Testis (tissue), 3 donors: ENCODE results near the gene NPDC1. TPM values are rescaled to one million over a fixed set of nuclear protein-coding genes. Genes with fewer than 3 reads are reported as not detected.
A peak's percentile ranks its signal among the peaks of the same experiment; 100 is the strongest.

Experiments used
- DNase-seq: peaks from one replicate; pipeline ENCODE4 v3.0.0-alpha.2; 2019
- H3K27ac ChIP-seq, 2 donors: fragments of 200-600 bp; sonication (generic); one replicate each; pipeline ENCODE4 v1.5.1; 2019
- H3K27me3 ChIP-seq: fragments of 200-600 bp; sonication (generic); one replicate; pipeline ENCODE4 v1.5.1; 2019
- H3K36me3 ChIP-seq: fragments of 200-600 bp; sonication (generic); one replicate; pipeline ENCODE4 v1.5.1; 2017; ENCODE audit warnings: low read depth; ENCODE audit errors: missing control alignments
- H3K4me1 ChIP-seq: fragments of 200-600 bp; sonication (generic); one replicate; pipeline ENCODE4 v1.5.1; 2019
- H3K4me3 ChIP-seq, 2 donors: fragments of 200-600 bp; sonication (generic); one replicate each; pipeline ENCODE4 v1.5.1; 2017 to 2019
- H3K9me3 ChIP-seq: fragments of 200-600 bp; sonication (generic); one replicate; pipeline ENCODE4 v1.5.1; 2017
- POLR2A ChIP-seq: fragments of 450-650 bp; IDR thresholded peaks from one replicate; pipeline ENCODE4 v1.6.1; 2017; ENCODE audit warnings: antibody characterized with exemption, mild to moderate bottlenecking, moderate library complexity
- whole genome bisulfite sequencing, 2 donors: methylation state at CpG; one replicate each; pipeline ENCODE4 v1.1.5; 2018; 5-methylcytosine and 5-hydroxymethylcytosine counted together
- intact Hi-C: fragments of 100-400 bp; cut with DNase I; formaldehyde crosslinking; loops from one replicate; pipeline ENCODE4 v1.15.1; 2023; ENCODE audit warnings: low total_unique reads
- polyA plus RNA-seq: library from polyadenylated mRNA; stranded (reverse); fragments of 350-450 nt; fragmentation: Illumina TruSeq; extraction: RNeasy Lipid Tissue Mini Kit (QIAGEN cat#74804); gene quantifications from one replicate; pipeline ENCODE4 v1.2.3, GENCODE V29; 2014; ENCODE audit warnings: low read depth, low replicate concordance; ENCODE audit not compliant: insufficient read depth
- total RNA-seq, 2 donors: library from RNA; depleted of rRNA; stranded (reverse); fragments of >200 nt; gene quantifications; one replicate each; pipeline ENCODE4 v1.2.3, GENCODE V29; 2016
- TF ChIP-seq, protein P1 (sequence below), 3 experiments: fragments of 450-650 bp in 2 of 3; fragments of 200-600 bp in 1 of 3; sonication (generic) in 1 of 3; IDR thresholded peaks; one replicate each; pipeline ENCODE4 v1.5.1; 2016 to 2019; ENCODE audit warnings: antibody characterized with exemption in 3 of 3, mild to moderate bottlenecking in 2 of 3, moderate library complexity in 1 of 3

Gene NPDC1
- total and polyA plus RNA-seq, 3 donors from 2014 or later = 47.7 to 103 (median 75.9) TPM

GRCh38 chr9:137066096-137066861 lies 20.3 kb upstream of the NPDC1 start:
- Histone ChIP-seq H3K36me3 (no peaks in the 10 kb centered on the region), H3K4me1 (peaks cover 10% of the 10 kb centered on the region), H3K27ac (no peak overlapping the region), H3K9me3 (no peaks in the 10 kb centered on the region), H3K27me3 (no peaks in the 10 kb centered on the region), H3K4me3 (no peak overlapping the region)
- DNase-seq = no peak
- TF ChIP-seq, protein P1, sequence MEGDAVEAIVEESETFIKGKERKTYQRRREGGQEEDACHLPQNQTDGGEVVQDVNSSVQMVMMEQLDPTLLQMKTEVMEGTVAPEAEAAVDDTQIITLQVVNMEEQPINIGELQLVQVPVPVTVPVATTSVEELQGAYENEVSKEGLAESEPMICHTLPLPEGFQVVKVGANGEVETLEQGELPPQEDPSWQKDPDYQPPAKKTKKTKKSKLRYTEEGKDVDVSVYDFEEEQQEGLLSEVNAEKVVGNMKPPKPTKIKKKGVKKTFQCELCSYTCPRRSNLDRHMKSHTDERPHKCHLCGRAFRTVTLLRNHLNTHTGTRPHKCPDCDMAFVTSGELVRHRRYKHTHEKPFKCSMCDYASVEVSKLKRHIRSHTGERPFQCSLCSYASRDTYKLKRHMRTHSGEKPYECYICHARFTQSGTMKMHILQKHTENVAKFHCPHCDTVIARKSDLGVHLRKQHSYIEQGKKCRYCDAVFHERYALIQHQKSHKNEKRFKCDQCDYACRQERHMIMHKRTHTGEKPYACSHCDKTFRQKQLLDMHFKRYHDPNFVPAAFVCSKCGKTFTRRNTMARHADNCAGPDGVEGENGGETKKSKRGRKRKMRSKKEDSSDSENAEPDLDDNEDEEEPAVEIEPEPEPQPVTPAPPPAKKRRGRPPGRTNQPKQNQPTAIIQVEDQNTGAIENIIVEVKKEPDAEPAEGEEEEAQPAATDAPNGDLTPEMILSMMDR (IDR thresholded peaks at IDR 0.05) = no peak
- 87 to 93% methylated on average over 10 to 26 of the region's 26 CpGs for WGBS, 2 donors
- intact Hi-C loops = no loop called here

DNA sequence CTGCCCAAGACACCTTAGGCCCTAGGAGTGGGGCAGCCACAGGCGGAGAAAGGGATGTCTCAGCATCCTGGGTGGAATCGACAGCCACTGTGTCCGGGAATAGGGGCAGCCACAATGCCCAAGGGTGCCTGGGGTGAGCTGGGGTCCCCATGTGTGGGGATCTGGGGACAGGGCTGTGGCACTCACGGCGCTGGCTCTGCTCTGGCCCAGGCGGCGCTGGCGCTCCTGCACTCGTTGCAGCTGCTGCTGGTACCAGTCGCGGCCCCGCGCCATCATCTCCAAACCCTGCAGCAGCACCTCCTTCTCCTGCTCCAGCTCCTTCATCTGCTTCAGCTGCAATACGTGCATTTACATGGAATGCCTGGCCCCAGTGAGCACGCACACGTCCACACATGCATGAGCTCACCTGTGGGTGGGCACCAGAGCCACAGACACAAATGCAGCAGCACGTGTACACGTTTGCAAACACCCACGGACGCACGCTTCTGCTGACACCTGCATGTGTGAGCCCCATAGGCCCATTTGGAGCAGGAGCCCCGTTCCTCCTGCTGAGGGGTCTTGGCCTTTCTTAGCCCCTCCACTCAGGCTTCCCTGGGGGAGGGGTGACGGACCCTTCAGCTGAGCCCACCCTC lies 19.5 kb upstream of the NPDC1 start:
- H3K4me1 ChIP-seq = peaks cover 4% of the 10 kb centered on the region
- no peak for DNase-seq
- TF ChIP-seq, protein P1 (IDR thresholded peaks at IDR 0.05) = no peak
- TF ChIP-seq POLR2A = no peak
- H3K9me3 ChIP-seq = no peaks in the 10 kb centered on the region
- intact Hi-C loops = no loop called here
- no peak overlapping the region for H3K4me3 ChIP-seq
- no peaks in the 10 kb centered on the region for H3K36me3 ChIP-seq
- no peaks in the 10 kb centered on the region for H3K27me3 ChIP-seq
- H3K27ac ChIP-seq = no peak overlapping the region
- WGBS, 2 donors = 93 to 95% methylated on average over 15 to 23 of the region's 23 CpGs

GRCh38 chr9:137064880-137065164 lies 18.8 kb upstream of the NPDC1 start:
- peaks cover 4% of the 10 kb centered on the region for H3K4me1 ChIP-seq
- intact Hi-C loops = no loop called here
- H3K36me3 ChIP-seq = no peaks in the 10 kb centered on the region
- no peaks in the 10 kb centered on the region for H3K27me3 ChIP-seq
- 84% methylated on average over 12 of the region's 12 CpGs; no CpG with 5 or more reads in 1 of the 2 donors for WGBS, 2 donors
- no peak for DNase-seq
- TF ChIP-seq POLR2A = no peak
- TF ChIP-seq, protein P1 (IDR thresholded peaks at IDR 0.05) = no peak
- no peaks in the 10 kb centered on the region for H3K9me3 ChIP-seq
- no peak overlapping the region for H3K4me3 ChIP-seq
- H3K27ac ChIP-seq = no peak overlapping the region

- Histone ChIP-seq H3K9me3 (no peaks in the 10 kb centered on the region), H3K36me3 (no peaks in the 10 kb centered on the region), H3K4me1 (peaks cover 4% of the 10 kb centered on the region), H3K27me3 (no peaks in the 10 kb centered on the region), H3K27ac (no peak overlapping the region), H3K4me3 (no peak overlapping the region)
- TF ChIP-seq POLR2A = no peak
- TF ChIP-seq, protein P1 (IDR thresholded peaks at IDR 0.05) = peak; percentile 91 to 98 (median 95)
- peak; percentile 67 for DNase-seq
- intact Hi-C loops = no loop called here
- WGBS, 2 donors = 60 to 75% methylated on average over 4 to 55 of the region's 55 CpGs
These were observed 18.3 kb upstream of the NPDC1 start for GRCh38 chr9:137064027-137064879.
